NCI-H526 treated with DMSO at 0.1 percent for 48 hours (cell line): ENCODE data around the gene CHP1.
"Not testable (repeated sequence)": the region's sequence is repeated elsewhere in the genome, so short reads cannot be mapped to it uniquely, and the experiment has no call there.

ENCODE experiments used
- DNase-seq: peaks from one replicate; lab custom pipeline; 2025; lab: John Stamatoyannopoulos, UW

The CHP1 gene

GRCh38 chr15:41230650-41231421 lies at the start of gene CHP1, which contains the start of gene EXD1:
TSS of gene CHP1 (plus strand) at chr15:41231268. CDS start at chr15:41231383, 115 bp downstream.
TSS of gene EXD1 (minus strand) at chr15:41230757. CDS start at chr15:41226575, 4,182 bp downstream.
- DNase-seq = peak; percentile 91

- no peak for DNase-seq
These were observed 48.8 kb upstream of the CHP1 start for GRCh38 chr15:41182266-41182665.

- DNase-seq = no peak
These were observed 47.5 kb upstream of the CHP1 start for GRCh38 chr15:41183581-41183980.

GRCh38 chr15:41194444-41194843 lies 36.6 kb upstream of the CHP1 start:
- DNase-seq = no peak

- no peak for DNase-seq
These were observed 31.6 kb upstream of the CHP1 start for GRCh38 chr15:41199470-41199869.

GRCh38 chr15:41203395-41203794 lies 27.7 kb upstream of the CHP1 start:
- DNase-seq = no peak

GRCh38 chr15:41205315-41205714 lies 25.8 kb upstream of the CHP1 start:
- no peak for DNase-seq

- no peak for DNase-seq
These were observed 23.2 kb upstream of the CHP1 start for GRCh38 chr15:41207687-41208448.

GRCh38 chr15:41215708-41216107 lies 15.4 kb upstream of the CHP1 start:
- DNase-seq = no peak

GRCh38 chr15:41218851-41219250 lies 12.2 kb upstream of the CHP1 start:
- DNase-seq = no peak

- no peak for DNase-seq
These were observed 11.7 kb upstream of the CHP1 start for GRCh38 chr15:41219381-41219780.

- no peak for DNase-seq
These were observed 771 bp upstream of the CHP1 start for GRCh38 chr15:41230345-41230649.

- no peak for DNase-seq
These were observed 556 bp downstream of the CHP1 start for GRCh38 chr15:41231422-41232226.

GRCh38 chr15:41233367-41233771 lies 2.3 kb downstream of the CHP1 start:
- no peak for DNase-seq

- DNase-seq = not testable (repeated sequence)
These were observed 4.2 kb downstream of the CHP1 start for GRCh38 chr15:41235228-41235627.

GRCh38 chr15:41235929-41236328 lies 4.9 kb downstream of the CHP1 start:
- no peak for DNase-seq

- DNase-seq = no peak
These were observed 7.0 kb downstream of the CHP1 start for GRCh38 chr15:41238100-41238499.

GRCh38 chr15:41241221-41241964 lies 10.3 kb downstream of the CHP1 start:
- DNase-seq = no peak

GRCh38 chr15:41250745-41251144 lies 19.7 kb downstream of the CHP1 start:
- DNase-seq = not testable (repeated sequence)

GRCh38 chr15:41251411-41251810 lies 20.3 kb downstream of the CHP1 start:
- DNase-seq = no peak

- DNase-seq = peak; percentile 8
These were observed 23.5 kb downstream of the CHP1 start for GRCh38 chr15:41254560-41254959.

GRCh38 chr15:41256103-41256502 lies 25.0 kb downstream of the CHP1 start:
- no peak for DNase-seq
